Measurements from ENCODE around the gene ARHGEF33.

Gene ARHGEF33

DNA sequence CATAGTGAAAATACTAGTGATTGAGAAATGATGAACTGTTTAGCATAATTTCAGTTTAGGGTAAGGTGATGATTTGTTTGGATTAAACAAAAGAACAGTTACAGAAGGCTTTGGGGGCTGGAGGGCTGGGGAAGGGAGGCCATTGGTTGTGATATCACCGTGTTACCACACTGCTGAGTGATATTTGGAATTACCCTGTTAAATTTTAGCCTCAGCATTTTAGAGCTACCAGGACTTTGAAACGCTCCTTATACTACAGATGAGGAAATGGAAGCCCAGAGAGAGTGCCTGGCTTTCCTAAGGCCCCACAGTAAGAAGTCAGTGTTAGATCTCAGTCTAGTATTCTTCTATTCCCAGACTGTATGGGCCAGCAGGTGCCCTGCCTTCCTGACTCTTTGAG lies 15.6 kb downstream of the ARHGEF33 start:
- Histone ChIP-seq H3K79me1 (ENCODE audit: low read length) (no peaks in the 10 kb centered on the region), H3K27ac (ENCODE audit: low read depth, low read length) (no peak overlapping the region), H3K4ac (ENCODE audit: low read depth, low read length) (no peak overlapping the region), H3K4me3 (ENCODE audit: low read length) (no peak overlapping the region), H3K36me3 (ENCODE audit: control insufficient read depth, insufficient read depth, low read length) (no peaks in the 10 kb centered on the region), H3K4me2 (ENCODE audit: low read length) (no peak overlapping the region), H4K8ac (ENCODE audit: low read depth, low read length) (no peak overlapping the region), H3K56ac (ENCODE audit: low read length) (no peak overlapping the region), H3K18ac (ENCODE audit: low read length) (no peak overlapping the region), H3K23ac (ENCODE audit: low read length) (no peak overlapping the region), H4K5ac (ENCODE audit: low read length) (no peak overlapping the region), H3K9ac (ENCODE audit: low read length) (no peak overlapping the region), H2BK5ac (ENCODE audit: low read length) (no peak overlapping the region), H3K4me1 (ENCODE audit: control insufficient read depth, low read depth, low read length) (no peaks in the 10 kb centered on the region), H3K27me3 (ENCODE audit: insufficient read depth, low read length, poor library complexity) (no peaks in the 10 kb centered on the region), H2AK5ac (ENCODE audit: low read length) (no peak overlapping the region), H2BK15ac (replicated peaks; ENCODE audit: low read depth) (no peak overlapping the region), H3K79me2 (ENCODE audit: control insufficient read depth, insufficient read depth, low read length) (no peaks in the 10 kb centered on the region), H2BK120ac (ENCODE audit: low read depth, low read length) (no peak overlapping the region)
- DNase-seq = no peak
- no CpG with 5 or more reads among the region's 2 CpGs for WGBS (ENCODE audit: extremely low coverage, insufficient coverage, low lambda C conversion rate)

DNA sequence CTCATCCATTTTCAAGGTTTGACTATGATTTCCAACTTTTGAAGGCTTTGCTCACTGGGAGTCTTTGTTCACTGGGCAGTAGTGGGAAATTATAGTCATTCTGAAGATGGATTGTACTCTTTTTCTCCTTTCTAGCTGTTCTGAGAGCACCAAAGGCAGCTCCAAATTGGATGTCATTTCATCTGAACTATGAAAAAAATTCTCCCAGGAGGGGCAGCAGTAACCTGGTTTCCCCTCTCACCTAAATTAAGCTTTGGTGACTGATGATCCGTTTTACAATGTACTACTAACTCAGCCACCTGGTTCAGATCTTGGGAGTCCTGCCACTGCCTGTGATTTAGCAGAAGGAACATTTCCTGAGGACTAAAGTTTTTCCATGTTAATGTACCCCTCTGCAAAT lies 17.6 kb downstream of the ARHGEF33 start:
- H3K4me2 ChIP-seq (ENCODE audit: low read length) = no peak overlapping the region

DNA sequence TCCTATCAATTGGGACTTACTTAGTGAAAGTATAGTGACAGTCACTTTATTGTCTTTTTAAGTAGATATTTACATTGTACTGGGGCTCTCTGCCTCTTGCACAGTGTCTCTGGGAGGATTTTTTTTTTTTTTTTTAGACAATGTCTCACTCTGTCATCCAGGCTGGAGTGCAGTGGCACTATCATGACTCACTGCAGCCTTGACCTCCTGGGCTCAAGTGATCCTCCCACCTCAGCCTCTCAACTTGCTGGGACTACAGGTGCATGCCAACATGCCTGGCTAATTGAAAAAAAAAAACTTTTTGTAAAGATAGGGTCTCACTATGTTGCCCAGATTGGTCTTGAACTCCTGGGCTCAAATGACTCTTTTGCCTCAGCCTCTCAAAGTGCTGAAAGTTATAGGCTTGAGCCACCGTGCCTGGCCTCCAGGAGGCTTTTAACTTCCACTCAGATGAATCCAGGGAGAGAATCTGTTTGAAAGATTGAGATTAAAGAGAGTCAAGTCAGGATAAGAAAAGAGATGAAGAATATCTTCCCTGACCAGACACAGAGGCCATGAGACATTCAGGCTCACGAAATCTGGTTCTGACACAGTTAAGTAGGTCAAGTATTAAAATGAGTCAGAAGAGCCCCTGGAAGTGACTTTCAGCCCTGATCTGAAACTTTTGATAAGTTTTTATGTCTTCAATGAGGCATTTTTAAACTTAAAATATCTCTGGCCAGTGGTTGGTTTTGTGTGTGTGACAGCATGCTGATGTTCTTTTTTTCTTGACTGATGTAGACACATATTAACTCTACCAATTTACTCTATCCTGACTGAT lies 18.3 kb downstream of the ARHGEF33 start:
- Histone ChIP-seq H2BK15ac (replicated peaks; ENCODE audit: low read depth) (no peak overlapping the region), H4K5ac (ENCODE audit: low read length) (no peak overlapping the region)
- no CpG with 5 or more reads among the region's 2 CpGs for WGBS (ENCODE audit: extremely low coverage, insufficient coverage, low lambda C conversion rate)

More for the DNA sequence above, 17.6 kb downstream of the ARHGEF33 start:
- Histone ChIP-seq H3K4ac (ENCODE audit: low read depth, low read length) (no peak overlapping the region), H3K56ac (ENCODE audit: low read length) (no peak overlapping the region), H2BK15ac (replicated peaks; ENCODE audit: low read depth) (no peak overlapping the region), H4K5ac (ENCODE audit: low read length) (no peak overlapping the region), H4K8ac (ENCODE audit: low read depth, low read length) (no peak overlapping the region), H2AK5ac (ENCODE audit: low read length) (no peak overlapping the region), H3K4me1 (ENCODE audit: control insufficient read depth, low read depth, low read length) (no peaks in the 10 kb centered on the region), H3K79me1 (ENCODE audit: low read length) (no peaks in the 10 kb centered on the region), H3K79me2 (ENCODE audit: control insufficient read depth, insufficient read depth, low read length) (no peaks in the 10 kb centered on the region), H3K9ac (ENCODE audit: low read length) (no peak overlapping the region), H2BK5ac (ENCODE audit: low read length) (no peak overlapping the region), H2BK120ac (ENCODE audit: low read depth, low read length) (no peak overlapping the region), H3K23ac (ENCODE audit: low read length) (no peak overlapping the region), H3K27me3 (ENCODE audit: insufficient read depth, low read length, poor library complexity) (no peaks in the 10 kb centered on the region), H3K18ac (ENCODE audit: low read length) (no peak overlapping the region), H3K4me3 (ENCODE audit: low read length) (no peak overlapping the region), H3K36me3 (ENCODE audit: control insufficient read depth, insufficient read depth, low read length) (no peaks in the 10 kb centered on the region), H3K27ac (ENCODE audit: low read depth, low read length) (no peak overlapping the region)
- DNase-seq = no peak
- WGBS (ENCODE audit: extremely low coverage, insufficient coverage, low lambda C conversion rate) = no CpG with 5 or more reads among the region's 1 CpG

DNA sequence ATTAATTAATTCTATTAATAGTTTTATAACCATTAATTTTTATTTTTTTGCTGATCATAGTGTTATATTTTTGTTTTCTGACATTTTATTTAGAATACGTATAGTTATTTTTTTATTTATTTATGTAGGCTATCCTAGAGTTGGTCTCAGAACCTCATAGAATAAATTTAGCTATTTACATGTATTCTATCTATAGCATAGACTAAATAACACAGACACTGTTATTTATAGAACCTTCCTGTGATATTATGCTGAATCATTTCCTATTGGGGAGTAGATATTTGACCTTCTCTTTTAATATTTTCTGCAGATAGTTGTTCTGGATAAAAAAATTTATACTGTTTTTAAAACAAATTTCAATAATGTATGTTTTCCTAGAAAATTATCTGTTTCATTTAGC lies 20.2 kb downstream of the ARHGEF33 start:
- Histone ChIP-seq H3K56ac (ENCODE audit: low read length) (no peak overlapping the region), H2AK5ac (ENCODE audit: low read length) (no peak overlapping the region), H3K4me3 (ENCODE audit: low read length) (no peak overlapping the region), H4K8ac (ENCODE audit: low read depth, low read length) (no peak overlapping the region), H3K4me2 (ENCODE audit: low read length) (no peak overlapping the region), H3K79me2 (ENCODE audit: control insufficient read depth, insufficient read depth, low read length) (no peaks in the 10 kb centered on the region), H3K27ac (ENCODE audit: low read depth, low read length) (no peak overlapping the region), H3K9ac (ENCODE audit: low read length) (no peak overlapping the region), H3K23ac (ENCODE audit: low read length) (no peak overlapping the region), H3K79me1 (ENCODE audit: low read length) (no peaks in the 10 kb centered on the region), H3K36me3 (ENCODE audit: control insufficient read depth, insufficient read depth, low read length) (no peaks in the 10 kb centered on the region), H2BK15ac (replicated peaks; ENCODE audit: low read depth) (no peak overlapping the region), H2BK5ac (ENCODE audit: low read length) (no peak overlapping the region), H3K27me3 (ENCODE audit: insufficient read depth, low read length, poor library complexity) (no peaks in the 10 kb centered on the region), H3K4ac (ENCODE audit: low read depth, low read length) (no peak overlapping the region), H3K4me1 (ENCODE audit: control insufficient read depth, low read depth, low read length) (no peaks in the 10 kb centered on the region), H2BK120ac (ENCODE audit: low read depth, low read length) (no peak overlapping the region), H3K18ac (ENCODE audit: low read length) (no peak overlapping the region), H4K5ac (ENCODE audit: low read length) (no peak overlapping the region)
- DNase-seq = no peak
- no CpG with 5 or more reads among the region's 1 CpG for WGBS (ENCODE audit: extremely low coverage, insufficient coverage, low lambda C conversion rate)

More for the DNA sequence above, 18.3 kb downstream of the ARHGEF33 start:
- H3K36me3 ChIP-seq (ENCODE audit: control insufficient read depth, insufficient read depth, low read length) = no peaks in the 10 kb centered on the region
- no peaks in the 10 kb centered on the region for H3K4me1 ChIP-seq (ENCODE audit: control insufficient read depth, low read depth, low read length)
- H3K27me3 ChIP-seq (ENCODE audit: insufficient read depth, low read length, poor library complexity) = no peaks in the 10 kb centered on the region
- no peak overlapping the region for H2AK5ac ChIP-seq (ENCODE audit: low read length)
- H3K79me2 ChIP-seq (ENCODE audit: control insufficient read depth, insufficient read depth, low read length) = no peaks in the 10 kb centered on the region
- no peaks in the 10 kb centered on the region for H3K79me1 ChIP-seq (ENCODE audit: low read length)
- no peak overlapping the region for H3K9ac ChIP-seq (ENCODE audit: low read length)
- no peak overlapping the region for H3K27ac ChIP-seq (ENCODE audit: low read depth, low read length)
- DNase-seq = no peak
- no peak overlapping the region for H3K56ac ChIP-seq (ENCODE audit: low read length)
- H3K18ac ChIP-seq (ENCODE audit: low read length) = no peak overlapping the region
- no peak overlapping the region for H3K23ac ChIP-seq (ENCODE audit: low read length)
- H3K4me2 ChIP-seq (ENCODE audit: low read length) = no peak overlapping the region
- H3K4me3 ChIP-seq (ENCODE audit: low read length) = no peak overlapping the region
- H3K4ac ChIP-seq (ENCODE audit: low read depth, low read length) = no peak overlapping the region
- H4K8ac ChIP-seq (ENCODE audit: low read depth, low read length) = no peak overlapping the region
- no peak overlapping the region for H2BK120ac ChIP-seq (ENCODE audit: low read depth, low read length)
- no peak overlapping the region for H2BK5ac ChIP-seq (ENCODE audit: low read length)

DNA sequence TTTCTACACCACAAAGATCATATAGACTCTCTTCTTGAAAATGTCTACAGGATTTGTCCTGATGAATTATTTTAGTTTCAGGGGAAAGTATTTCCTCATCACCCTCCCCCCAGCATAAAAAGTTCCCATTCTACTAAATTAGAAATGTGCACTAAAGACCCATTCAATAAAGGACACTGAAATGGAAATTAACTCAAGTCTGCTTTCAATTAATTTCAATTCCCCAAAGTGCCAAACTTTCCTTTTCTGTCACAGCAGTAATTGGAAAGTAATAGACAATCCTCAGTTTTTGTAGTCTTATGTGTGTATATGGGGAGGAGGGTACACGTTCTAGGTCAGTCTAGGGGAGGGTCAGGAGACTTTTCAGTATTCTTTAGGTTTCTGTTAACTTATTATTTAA lies 21.5 kb downstream of the ARHGEF33 start:
- Histone ChIP-seq H2BK5ac (ENCODE audit: low read length) (no peak overlapping the region), H4K5ac (ENCODE audit: low read length) (no peak overlapping the region), H3K4me1 (ENCODE audit: control insufficient read depth, low read depth, low read length) (no peaks in the 10 kb centered on the region), H3K27me3 (ENCODE audit: insufficient read depth, low read length, poor library complexity) (no peaks in the 10 kb centered on the region), H2BK15ac (replicated peaks; ENCODE audit: low read depth) (no peak overlapping the region), H3K9ac (ENCODE audit: low read length) (no peak overlapping the region), H3K79me1 (ENCODE audit: low read length) (no peaks in the 10 kb centered on the region), H3K23ac (ENCODE audit: low read length) (no peak overlapping the region), H3K4me2 (ENCODE audit: low read length) (no peak overlapping the region), H3K4ac (ENCODE audit: low read depth, low read length) (no peak overlapping the region), H2BK120ac (ENCODE audit: low read depth, low read length) (no peak overlapping the region), H3K56ac (ENCODE audit: low read length) (no peak overlapping the region), H2AK5ac (ENCODE audit: low read length) (no peak overlapping the region), H3K27ac (ENCODE audit: low read depth, low read length) (no peak overlapping the region), H4K8ac (ENCODE audit: low read depth, low read length) (no peak overlapping the region), H3K18ac (ENCODE audit: low read length) (no peak overlapping the region), H3K79me2 (ENCODE audit: control insufficient read depth, insufficient read depth, low read length) (no peaks in the 10 kb centered on the region), H3K4me3 (ENCODE audit: low read length) (no peak overlapping the region), H3K36me3 (ENCODE audit: control insufficient read depth, insufficient read depth, low read length) (no peaks in the 10 kb centered on the region)
- no peak for DNase-seq
- no CpG with 5 or more reads among the region's 1 CpG for WGBS (ENCODE audit: extremely low coverage, insufficient coverage, low lambda C conversion rate)

DNA sequence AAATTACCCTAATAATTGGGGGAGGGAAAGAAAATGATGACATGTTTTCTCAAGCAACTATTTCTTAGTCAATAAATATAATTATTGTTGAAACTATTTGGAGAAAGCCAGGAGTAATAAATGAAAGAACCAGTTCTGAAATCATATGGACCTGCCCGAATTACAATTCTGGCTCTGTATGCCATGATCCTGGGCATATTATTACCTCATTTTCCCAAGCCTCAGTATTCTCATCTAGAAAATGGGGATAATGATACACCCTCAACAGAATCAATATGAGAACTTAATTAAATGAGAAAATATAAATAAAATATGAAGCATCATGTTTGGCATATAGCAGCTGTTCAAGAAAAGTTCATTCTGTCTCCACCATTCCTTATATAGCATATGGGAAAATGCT lies 22.9 kb downstream of the ARHGEF33 start:
- no peaks in the 10 kb centered on the region for H3K27me3 ChIP-seq (ENCODE audit: insufficient read depth, low read length, poor library complexity)

More for the DNA sequence above, 22.9 kb downstream of the ARHGEF33 start:
- Histone ChIP-seq H3K4ac (ENCODE audit: low read depth, low read length) (no peak overlapping the region), H2AK5ac (ENCODE audit: low read length) (no peak overlapping the region), H3K18ac (ENCODE audit: low read length) (no peak overlapping the region), H3K79me2 (ENCODE audit: control insufficient read depth, insufficient read depth, low read length) (no peaks in the 10 kb centered on the region), H3K79me1 (ENCODE audit: low read length) (no peaks in the 10 kb centered on the region), H3K4me2 (ENCODE audit: low read length) (no peak overlapping the region), H3K4me3 (ENCODE audit: low read length) (no peak overlapping the region), H4K8ac (ENCODE audit: low read depth, low read length) (no peak overlapping the region), H3K27ac (ENCODE audit: low read depth, low read length) (no peak overlapping the region), H2BK15ac (replicated peaks; ENCODE audit: low read depth) (no peak overlapping the region), H3K56ac (ENCODE audit: low read length) (no peak overlapping the region), H3K9ac (ENCODE audit: low read length) (no peak overlapping the region), H3K23ac (ENCODE audit: low read length) (no peak overlapping the region), H4K5ac (ENCODE audit: low read length) (no peak overlapping the region), H3K4me1 (ENCODE audit: control insufficient read depth, low read depth, low read length) (no peaks in the 10 kb centered on the region), H2BK5ac (ENCODE audit: low read length) (no peak overlapping the region), H2BK120ac (ENCODE audit: low read depth, low read length) (no peak overlapping the region), H3K36me3 (ENCODE audit: control insufficient read depth, insufficient read depth, low read length) (no peaks in the 10 kb centered on the region)
- DNase-seq = no peak
- WGBS (ENCODE audit: extremely low coverage, insufficient coverage, low lambda C conversion rate) = no CpG with 5 or more reads among the region's 1 CpG
